ENCODE measurements around the gene HTR3B. TPM values are rescaled to one million over a fixed set of nuclear protein-coding genes. Genes with fewer than 3 reads are reported as not detected.

HTR3B gene
- total and polyA plus RNA-seq, 2 donors (not counting 1 experiment from before 2014, with no cell fraction given), result not detected

DNA sequence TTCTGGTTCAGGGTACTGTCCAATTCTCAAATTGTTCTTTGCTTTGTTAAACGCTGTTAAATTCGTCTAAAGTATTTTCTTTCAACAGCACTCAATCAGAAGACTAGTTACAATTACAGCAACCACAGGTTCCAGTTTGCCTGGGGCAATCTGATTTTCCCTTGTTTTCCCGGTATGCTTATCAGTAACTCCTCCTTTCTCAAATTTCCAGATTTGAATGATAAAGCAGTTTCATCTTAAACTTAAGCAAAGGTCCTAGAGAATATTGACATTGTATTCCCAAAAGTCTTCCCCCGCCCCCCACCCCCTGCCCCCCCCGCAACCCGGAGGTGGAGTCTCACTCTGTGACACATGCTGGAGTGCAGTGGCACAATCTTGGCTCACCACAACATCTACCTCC is 18.7 kb upstream of the HTR3B start:
- Mint-ChIP-seq H3K4me3 (no peak overlapping the region), H3K27me3 (no peaks in the 10 kb centered on the region), H3K27ac (no peak overlapping the region), H3K4me1 (no peaks in the 10 kb centered on the region), H3K9me3 (ENCODE audit: insufficient read depth) (no peaks in the 10 kb centered on the region)
- ATAC-seq (ENCODE audit: low read depth) (no peak), DNase-seq (no peak)
- Histone ChIP-seq H3K79me2 (ENCODE audit: control insufficient read depth, insufficient read depth, low read length) (no peaks in the 10 kb centered on the region), H3K4me2 (replicated peaks; ENCODE audit: low read depth, low read length, poor library complexity, severe bottlenecking) (no peak overlapping the region), H3K9me3 (ENCODE audit: control extremely low read depth in 1 of 3, control insufficient read depth in 2 of 3, insufficient read depth in 1 of 3, low read length in 2 of 3) (peaks cover 0 to 4% (median 0%) of the 10 kb centered on the region in 3 donors), H3K9ac (ENCODE audit: low read length) (no peak overlapping the region), H3K4me1 (ENCODE audit: control insufficient read depth in 2 of 2, insufficient read depth in 2 of 2, low read length in 2 of 2) (peaks cover 0 to 4% of the 10 kb centered on the region in 2 donors), H3K27ac (ENCODE audit: low read length in 2 of 2) (no peak overlapping the region), H3K36me3 (replicated peaks in 1 of 2; ENCODE audit: control extremely low read depth in 1 of 2, control insufficient read depth in 1 of 2, extremely low read depth in 1 of 2, insufficient read depth in 2 of 2, low read length in 1 of 2) (no peaks in the 10 kb centered on the region), H3K4me3 (ENCODE audit: control extremely low read depth in 1 of 5, extremely low read depth in 1 of 5, insufficient read depth in 1 of 5, low read depth in 2 of 5, low read length in 4 of 5) (no peak overlapping the region), H3K27me3 (replicated peaks in 1 of 4; ENCODE audit: control extremely low read depth in 1 of 4, control insufficient read depth in 3 of 4, insufficient read depth in 4 of 4, low read length in 3 of 4) (no peaks in the 10 kb centered on the region), H4K20me1 (ENCODE audit: control insufficient read depth, insufficient read depth, low read length, poor library complexity, severe bottlenecking) (no peaks in the 10 kb centered on the region), H2AFZ (ENCODE audit: insufficient read depth, low read depth, low read length, poor library complexity, severe bottlenecking) (no peak overlapping the region)
- POLR2A ChIA-PET, result no interaction called here
- CTCF ChIA-PET, result interaction anchor here (5.4 kb wide), 1 partner anchor 10 kb away, joined by 27 read pairs; no protein-coding TSS in a partner anchor
- WGBS (ENCODE audit: insufficient coverage), result 95% methylated on average over 2 of the region's 6 CpGs
- TF ChIP-seq EZH2 (IDR thresholded peaks at IDR 0.05; ENCODE audit: borderline replicate concordance, insufficient read depth, low read depth, low read length, poor library complexity, severe bottlenecking), result no peak
- TF ChIP-seq, protein P1, sequence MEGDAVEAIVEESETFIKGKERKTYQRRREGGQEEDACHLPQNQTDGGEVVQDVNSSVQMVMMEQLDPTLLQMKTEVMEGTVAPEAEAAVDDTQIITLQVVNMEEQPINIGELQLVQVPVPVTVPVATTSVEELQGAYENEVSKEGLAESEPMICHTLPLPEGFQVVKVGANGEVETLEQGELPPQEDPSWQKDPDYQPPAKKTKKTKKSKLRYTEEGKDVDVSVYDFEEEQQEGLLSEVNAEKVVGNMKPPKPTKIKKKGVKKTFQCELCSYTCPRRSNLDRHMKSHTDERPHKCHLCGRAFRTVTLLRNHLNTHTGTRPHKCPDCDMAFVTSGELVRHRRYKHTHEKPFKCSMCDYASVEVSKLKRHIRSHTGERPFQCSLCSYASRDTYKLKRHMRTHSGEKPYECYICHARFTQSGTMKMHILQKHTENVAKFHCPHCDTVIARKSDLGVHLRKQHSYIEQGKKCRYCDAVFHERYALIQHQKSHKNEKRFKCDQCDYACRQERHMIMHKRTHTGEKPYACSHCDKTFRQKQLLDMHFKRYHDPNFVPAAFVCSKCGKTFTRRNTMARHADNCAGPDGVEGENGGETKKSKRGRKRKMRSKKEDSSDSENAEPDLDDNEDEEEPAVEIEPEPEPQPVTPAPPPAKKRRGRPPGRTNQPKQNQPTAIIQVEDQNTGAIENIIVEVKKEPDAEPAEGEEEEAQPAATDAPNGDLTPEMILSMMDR (IDR thresholded peaks at IDR 0.05), result no peak
- intact Hi-C loops (cut with micrococcal nuclease), result no loop called here

DNA sequence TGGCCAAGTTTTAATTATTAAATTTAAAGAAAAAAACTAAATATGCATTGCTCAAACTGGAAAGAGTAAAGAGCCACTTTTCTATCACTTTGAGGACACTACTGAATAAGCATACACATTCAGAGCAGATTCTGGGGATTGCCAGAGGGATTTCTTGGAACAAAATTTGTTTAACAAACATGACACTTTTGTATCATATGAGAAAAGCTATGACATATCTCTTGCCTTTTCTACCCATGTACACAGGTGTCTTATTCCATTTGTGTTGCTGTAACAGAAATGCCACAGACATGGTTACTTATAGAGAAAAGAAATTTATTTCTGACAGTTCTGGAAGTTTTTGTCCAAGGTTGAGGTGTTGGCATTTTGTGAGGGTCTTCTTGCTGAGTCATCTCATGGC is 15.7 kb upstream of the HTR3B start:
- H3K4me1 Mint-ChIP-seq, result no peaks in the 10 kb centered on the region
- no peaks in the 10 kb centered on the region for H3K36me3 ChIP-seq (replicated peaks in 1 of 2; ENCODE audit: control extremely low read depth in 1 of 2, control insufficient read depth in 1 of 2, extremely low read depth in 1 of 2, insufficient read depth in 2 of 2, low read length in 1 of 2)
- no peaks in the 10 kb centered on the region for H3K27me3 ChIP-seq (replicated peaks in 1 of 4; ENCODE audit: control extremely low read depth in 1 of 4, control insufficient read depth in 3 of 4, insufficient read depth in 4 of 4, low read length in 3 of 4)
- H3K4me2 ChIP-seq (replicated peaks; ENCODE audit: low read depth, low read length, poor library complexity, severe bottlenecking), result no peak overlapping the region
- no peak overlapping the region for H3K9ac ChIP-seq (ENCODE audit: low read length)
- H3K9me3 ChIP-seq (ENCODE audit: control extremely low read depth in 1 of 3, control insufficient read depth in 2 of 3, insufficient read depth in 1 of 3, low read length in 2 of 3), result peaks cover 0 to 5% (median 0%) of the 10 kb centered on the region in 3 donors
- POLR2A ChIA-PET, result interaction anchor here (0.7 kb wide), 1 partner anchor 97 kb away, joined by 6 read pairs; no protein-coding TSS in a partner anchor
- H3K9me3 Mint-ChIP-seq (ENCODE audit: insufficient read depth), result no peaks in the 10 kb centered on the region
- H4K20me1 ChIP-seq (ENCODE audit: control insufficient read depth, insufficient read depth, low read length, poor library complexity, severe bottlenecking), result no peaks in the 10 kb centered on the region
- no peak overlapping the region for H2AFZ ChIP-seq (ENCODE audit: insufficient read depth, low read depth, low read length, poor library complexity, severe bottlenecking)
- H3K27me3 Mint-ChIP-seq, result no peaks in the 10 kb centered on the region
- no peak overlapping the region for H3K27ac Mint-ChIP-seq
- no peak for DNase-seq
- no peaks in the 10 kb centered on the region for H3K79me2 ChIP-seq (ENCODE audit: control insufficient read depth, insufficient read depth, low read length)
- ATAC-seq (ENCODE audit: low read depth), result no peak
- CTCF ChIA-PET, result interaction anchor here (1.0 to 12.1 kb wide), 2 partner anchors 8 to 373 kb away, joined by 3 to 472 read pairs; no protein-coding TSS in a partner anchor
- intact Hi-C loops (cut with micrococcal nuclease), result no loop called here
- TF ChIP-seq EZH2 (IDR thresholded peaks at IDR 0.05; ENCODE audit: borderline replicate concordance, insufficient read depth, low read depth, low read length, poor library complexity, severe bottlenecking), result no peak
- TF ChIP-seq, protein P1 (IDR thresholded peaks at IDR 0.05), result no peak
- H3K27ac ChIP-seq (ENCODE audit: low read length in 2 of 2), result no peak overlapping the region
- H3K4me3 ChIP-seq (ENCODE audit: control extremely low read depth in 1 of 5, extremely low read depth in 1 of 5, insufficient read depth in 1 of 5, low read depth in 2 of 5, low read length in 4 of 5), result no peak overlapping the region
- no peak overlapping the region for H3K4me3 Mint-ChIP-seq
- H3K4me1 ChIP-seq (ENCODE audit: control insufficient read depth in 2 of 2, insufficient read depth in 2 of 2, low read length in 2 of 2), result peaks cover 0 to 4% of the 10 kb centered on the region in 2 donors

Data from B cell (primary cell).